ENCODE data around the gene MRPS22.

GRCh38 chr3:139388821-139389551, 45.2 kb downstream of the MRPS22 start:
- TF ChIP-seq CTCF (IDR thresholded peaks at IDR 0.05) (no peak), POLR2A (IDR thresholded peaks at IDR 0.05) (no peak)
